ENCODE results near the gene ARHGAP40. TPM values are rescaled to one million over a fixed set of nuclear protein-coding genes. Genes with fewer than 3 reads are reported as not detected.

Gene ARHGAP40
- total and polyA plus RNA-seq, 2 of the 13 experiments (the other 11 are each of a cell fraction or from before 2014, with no cell fraction given) = 0.75 to 2.1 TPM

DNA sequence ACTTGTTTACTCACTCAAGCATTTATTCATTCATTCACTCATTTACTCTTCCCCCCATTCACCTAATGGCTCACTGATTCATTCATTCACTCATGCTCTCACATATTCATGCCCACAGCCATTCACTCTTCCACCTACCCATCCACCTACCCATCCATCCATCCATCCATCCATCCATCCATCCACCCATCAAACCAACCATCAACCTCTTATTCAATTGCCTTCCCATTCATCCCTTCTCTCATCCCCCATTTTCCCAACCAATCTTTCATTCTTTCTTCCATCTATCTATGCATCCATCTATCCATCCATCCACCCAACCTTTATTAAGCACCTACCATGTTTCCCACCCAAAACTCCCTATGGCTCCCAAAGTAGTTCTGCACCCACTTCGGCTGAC, 1.6 kb upstream of the ARHGAP40 start (continued):
- TF ChIP-seq, protein P1, sequence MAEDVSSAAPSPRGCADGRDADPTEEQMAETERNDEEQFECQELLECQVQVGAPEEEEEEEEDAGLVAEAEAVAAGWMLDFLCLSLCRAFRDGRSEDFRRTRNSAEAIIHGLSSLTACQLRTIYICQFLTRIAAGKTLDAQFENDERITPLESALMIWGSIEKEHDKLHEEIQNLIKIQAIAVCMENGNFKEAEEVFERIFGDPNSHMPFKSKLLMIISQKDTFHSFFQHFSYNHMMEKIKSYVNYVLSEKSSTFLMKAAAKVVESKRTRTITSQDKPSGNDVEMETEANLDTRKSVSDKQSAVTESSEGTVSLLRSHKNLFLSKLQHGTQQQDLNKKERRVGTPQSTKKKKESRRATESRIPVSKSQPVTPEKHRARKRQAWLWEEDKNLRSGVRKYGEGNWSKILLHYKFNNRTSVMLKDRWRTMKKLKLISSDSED (CRISPR knock-in tag; IDR thresholded peaks at IDR 0.05) = no peak
- TF ChIP-seq ZKSCAN8 (CRISPR knock-in tag; IDR thresholded peaks at IDR 0.05; ENCODE audit: borderline replicate concordance) = no peak
- TF ChIP-seq, protein P2, sequence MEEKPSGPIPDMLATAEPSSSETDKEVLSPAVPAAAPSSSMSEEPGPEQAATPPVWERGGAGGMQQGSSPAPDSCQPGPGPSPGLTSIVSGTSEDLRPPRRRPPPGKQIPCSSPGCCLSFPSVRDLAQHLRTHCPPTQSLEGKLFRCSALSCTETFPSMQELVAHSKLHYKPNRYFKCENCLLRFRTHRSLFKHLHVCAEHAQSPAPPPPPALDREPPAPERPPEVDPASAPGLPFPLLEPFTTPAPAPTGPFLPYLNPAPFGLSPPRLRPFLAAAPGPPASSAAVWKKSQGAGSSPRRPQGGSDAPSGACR (CRISPR knock-in tag; IDR thresholded peaks at IDR 0.05) = no peak
- no peak for TF ChIP-seq KMT2A (CRISPR knock-in tag; IDR thresholded peaks at IDR 0.05)
- no peak for TF ChIP-seq EHMT2 (IDR thresholded peaks at IDR 0.05; ENCODE audit: borderline replicate concordance, low read depth, low read length)
- TF ChIP-seq, protein P3, sequence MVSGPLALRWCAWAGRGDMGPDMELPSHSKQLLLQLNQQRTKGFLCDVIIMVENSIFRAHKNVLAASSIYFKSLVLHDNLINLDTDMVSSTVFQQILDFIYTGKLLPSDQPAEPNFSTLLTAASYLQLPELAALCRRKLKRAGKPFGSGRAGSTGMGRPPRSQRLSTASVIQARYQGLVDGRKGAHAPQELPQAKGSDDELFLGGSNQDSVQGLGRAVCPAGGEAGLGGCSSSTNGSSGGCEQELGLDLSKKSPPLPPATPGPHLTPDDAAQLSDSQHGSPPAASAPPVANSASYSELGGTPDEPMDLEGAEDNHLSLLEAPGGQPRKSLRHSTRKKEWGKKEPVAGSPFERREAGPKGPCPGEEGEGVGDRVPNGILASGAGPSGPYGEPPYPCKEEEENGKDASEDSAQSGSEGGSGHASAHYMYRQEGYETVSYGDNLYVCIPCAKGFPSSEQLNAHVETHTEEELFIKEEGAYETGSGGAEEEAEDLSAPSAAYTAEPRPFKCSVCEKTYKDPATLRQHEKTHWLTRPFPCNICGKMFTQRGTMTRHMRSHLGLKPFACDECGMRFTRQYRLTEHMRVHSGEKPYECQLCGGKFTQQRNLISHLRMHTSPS (CRISPR knock-in tag; IDR thresholded peaks at IDR 0.05; ENCODE audit: low read depth) = no peak
- no peak for TF ChIP-seq BCL6 (CRISPR knock-in tag; IDR thresholded peaks at IDR 0.05)
- TF ChIP-seq HNRNPUL1 (IDR thresholded peaks at IDR 0.05; ENCODE audit: low read depth, low read length) = no peak
- TF ChIP-seq, protein P4, sequence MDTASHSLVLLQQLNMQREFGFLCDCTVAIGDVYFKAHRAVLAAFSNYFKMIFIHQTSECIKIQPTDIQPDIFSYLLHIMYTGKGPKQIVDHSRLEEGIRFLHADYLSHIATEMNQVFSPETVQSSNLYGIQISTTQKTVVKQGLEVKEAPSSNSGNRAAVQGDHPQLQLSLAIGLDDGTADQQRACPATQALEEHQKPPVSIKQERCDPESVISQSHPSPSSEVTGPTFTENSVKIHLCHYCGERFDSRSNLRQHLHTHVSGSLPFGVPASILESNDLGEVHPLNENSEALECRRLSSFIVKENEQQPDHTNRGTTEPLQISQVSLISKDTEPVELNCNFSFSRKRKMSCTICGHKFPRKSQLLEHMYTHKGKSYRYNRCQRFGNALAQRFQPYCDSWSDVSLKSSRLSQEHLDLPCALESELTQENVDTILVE (CRISPR knock-in tag; IDR thresholded peaks at IDR 0.05) = no peak
- TF ChIP-seq JUNB (CRISPR knock-in tag; IDR thresholded peaks at IDR 0.05; ENCODE audit: borderline replicate concordance) = peak; percentile 49; the same call in 1 of the 2 replicates
- no peak for TF ChIP-seq PAX8 (CRISPR knock-in tag; IDR thresholded peaks at IDR 0.05; ENCODE audit: borderline replicate concordance)
- TF ChIP-seq SP140L (CRISPR knock-in tag; IDR thresholded peaks at IDR 0.05; ENCODE audit: borderline replicate concordance) = no peak
- TF ChIP-seq HES4 (CRISPR knock-in tag; IDR thresholded peaks at IDR 0.05; ENCODE audit: borderline replicate concordance) = no peak
- no peak for TF ChIP-seq CENPT (CRISPR knock-in tag; IDR thresholded peaks at IDR 0.05; ENCODE audit: low read depth)
- no peak for TF ChIP-seq REPIN1 (CRISPR knock-in tag; IDR thresholded peaks at IDR 0.05; ENCODE audit: borderline replicate concordance, low read depth)
- no peak for TF ChIP-seq HOXA5 (CRISPR knock-in tag; IDR thresholded peaks at IDR 0.05)
- no peak for TF ChIP-seq SAP130 (CRISPR knock-in tag; IDR thresholded peaks at IDR 0.05; ENCODE audit: low read depth)
- TF ChIP-seq ZMYM3 (CRISPR knock-in tag; IDR thresholded peaks at IDR 0.05) = no peak
- no peak for TF ChIP-seq MLXIP (CRISPR knock-in tag; IDR thresholded peaks at IDR 0.05; ENCODE audit: borderline replicate concordance)
- TF ChIP-seq GABPB1 (CRISPR knock-in tag; IDR thresholded peaks at IDR 0.05) = no peak
